Gastrocnemius medialis (tissue), 4 donors: ENCODE data around the gene TOP2B. TPM values are rescaled to one million over a fixed set of nuclear protein-coding genes. Genes with fewer than 3 reads are reported as not detected.

Experiments
- ATAC-seq, 2 donors: fragments of 150-250 bp; one replicate each; pipeline ENCODE4 v1.9.1; 2016
- DNase-seq, 2 donors: peaks; one replicate each; pipeline ENCODE4 v3.0.0-alpha.2; 2019
- H3K27ac ChIP-seq, 4 donors: fragments of 200-600 bp; sonication (generic); 1 replicate in 1 of 4; 2 replicates in 3 of 4; pipeline ENCODE4 v1.5.1; 2016 to 2018; ENCODE audit warnings: mild to moderate bottlenecking in 2 of 4, moderate library complexity in 1 of 4
- H3K27me3 ChIP-seq, 3 donors: fragments of 200-600 bp; sonication (generic) in 2 of 3; 1 replicate in 1 of 3; 2 replicates in 2 of 3; pipeline versions ENCODE4 v1.5.1 to v1.6.0; 2016 to 2019; ENCODE audit warnings: mild to moderate bottlenecking in 1 of 3, moderate library complexity in 1 of 3
- H3K36me3 ChIP-seq, 2 donors: fragments of 200-600 bp; sonication (generic) in 1 of 2; one replicate each; pipeline ENCODE4 v1.5.1; 2017 to 2018
- H3K4me1 ChIP-seq, 2 donors: fragments of 200-600 bp; sonication (generic) in 1 of 2; one replicate each; pipeline ENCODE4 v1.5.1; 2016 to 2017; ENCODE audit warnings: mild to moderate bottlenecking in 2 of 2
- H3K4me3 ChIP-seq, 4 donors: fragments of 200-600 bp; sonication (generic) in 3 of 4; 1 replicate in 1 of 4; 2 replicates in 3 of 4; pipeline ENCODE4 v1.5.1; 2016 to 2019; ENCODE audit warnings: mild to moderate bottlenecking in 2 of 4
- H3K9me3 ChIP-seq, 3 donors: fragments of 200-600 bp; sonication (generic) in 2 of 3; 1 replicate in 1 of 3; 2 replicates in 2 of 3; pipeline ENCODE4 v1.5.1; 2016 to 2019
- POLR2A ChIP-seq, 2 donors: fragments of 450-650 bp; IDR thresholded peaks; one replicate each; pipeline ENCODE4 v1.6.1; 2017; ENCODE audit warnings: antibody characterized with exemption in 2 of 2, mild to moderate bottlenecking in 2 of 2, moderate library complexity in 2 of 2
- in situ Hi-C, 4 donors: fragments of 200-750 bp; cut with MboI; loops; one replicate each; pipeline versions ENCODE4 v1.15.0 to v1.8.0; 2017; ENCODE audit warnings: low sequenced_read_pairs in 4 of 4
- intact Hi-C: fragments of 100-400 bp; cut with DNase I; formaldehyde crosslinking; loops from one replicate; pipeline ENCODE4 v1.15.1; 2023; ENCODE audit warnings: low total_unique reads
- total RNA-seq, 4 donors: library from RNA; depleted of rRNA; stranded (reverse); fragments of >200 nt; gene quantifications; one replicate each; pipeline versions ENCODE4 v1.1.0 to v1.2.3, GENCODE V29; 2016
- TF ChIP-seq, protein P1 (sequence below), 5 experiments: fragments of 450-650 bp in 3 of 5; fragments of 200-600 bp in 2 of 5; sonication (generic) in 2 of 5; IDR thresholded peaks in 4 of 5; conservative IDR thresholded peaks in 1 of 5; 1 replicate in 4 of 5; 2 replicates in 1 of 5; pipeline ENCODE4 v1.5.1; 2016 to 2019; ENCODE audit warnings: antibody characterized with exemption in 5 of 5, mild to moderate bottlenecking in 3 of 5, moderate library complexity in 3 of 5

Gene TOP2B
- total RNA-seq, 4 donors from 2014 or later, result 56.1 to 81.5 (median 64.7) TPM

GRCh38 chr3:25690768-25691533, 26.2 kb upstream of the TOP2B start:
- no peak overlapping the region for H3K27ac ChIP-seq
- in situ Hi-C loops, result no loop called here

DNA sequence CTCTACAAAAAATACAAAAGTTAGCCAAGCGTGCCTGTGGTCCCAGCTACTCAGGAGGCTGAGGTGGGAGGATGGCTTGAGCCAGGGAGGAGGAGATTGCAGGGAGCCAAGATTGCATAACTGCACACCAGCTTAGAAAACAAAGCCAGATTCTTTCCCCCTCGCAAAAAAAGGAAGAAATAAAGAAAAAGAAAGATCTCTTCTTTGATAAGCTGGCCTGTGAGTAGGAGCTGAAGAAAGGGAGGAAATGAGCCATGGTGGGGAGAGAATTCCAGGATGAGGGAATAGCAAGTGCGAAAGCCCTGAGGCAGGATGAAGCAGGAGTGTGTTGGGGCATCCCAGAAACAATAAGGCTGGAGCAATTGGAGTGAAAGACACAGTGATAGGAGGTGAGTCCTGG, 24.5 kb upstream of the TOP2B start:
- H3K9me3 ChIP-seq, result no peaks in the 10 kb centered on the region
- no peaks in the 10 kb centered on the region for H3K36me3 ChIP-seq
- in situ Hi-C loops, result no loop called here
- DNase-seq, result no peak
- no peaks in the 10 kb centered on the region for H3K4me1 ChIP-seq
- H3K27ac ChIP-seq, result no peak overlapping the region
- H3K27me3 ChIP-seq, result no peaks in the 10 kb centered on the region
- TF ChIP-seq, protein P1, sequence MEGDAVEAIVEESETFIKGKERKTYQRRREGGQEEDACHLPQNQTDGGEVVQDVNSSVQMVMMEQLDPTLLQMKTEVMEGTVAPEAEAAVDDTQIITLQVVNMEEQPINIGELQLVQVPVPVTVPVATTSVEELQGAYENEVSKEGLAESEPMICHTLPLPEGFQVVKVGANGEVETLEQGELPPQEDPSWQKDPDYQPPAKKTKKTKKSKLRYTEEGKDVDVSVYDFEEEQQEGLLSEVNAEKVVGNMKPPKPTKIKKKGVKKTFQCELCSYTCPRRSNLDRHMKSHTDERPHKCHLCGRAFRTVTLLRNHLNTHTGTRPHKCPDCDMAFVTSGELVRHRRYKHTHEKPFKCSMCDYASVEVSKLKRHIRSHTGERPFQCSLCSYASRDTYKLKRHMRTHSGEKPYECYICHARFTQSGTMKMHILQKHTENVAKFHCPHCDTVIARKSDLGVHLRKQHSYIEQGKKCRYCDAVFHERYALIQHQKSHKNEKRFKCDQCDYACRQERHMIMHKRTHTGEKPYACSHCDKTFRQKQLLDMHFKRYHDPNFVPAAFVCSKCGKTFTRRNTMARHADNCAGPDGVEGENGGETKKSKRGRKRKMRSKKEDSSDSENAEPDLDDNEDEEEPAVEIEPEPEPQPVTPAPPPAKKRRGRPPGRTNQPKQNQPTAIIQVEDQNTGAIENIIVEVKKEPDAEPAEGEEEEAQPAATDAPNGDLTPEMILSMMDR (IDR thresholded peaks at IDR 0.05 in 4 of 5, conservative IDR thresholded peaks at IDR 0.05 in 1 of 5), result no peak
- TF ChIP-seq POLR2A (IDR thresholded peaks at IDR 0.05), result no peak
- intact Hi-C loops, result no loop called here
- ATAC-seq, result no peak
- H3K4me3 ChIP-seq, result no peak overlapping the region

More at GRCh38 chr3:25690768-25691533, 26.2 kb upstream of the TOP2B start:
- DNase-seq (no peak), ATAC-seq (no peak)
- H3K4me3 ChIP-seq, result no peak overlapping the region
- no peaks in the 10 kb centered on the region for H3K4me1 ChIP-seq
- no peaks in the 10 kb centered on the region for H3K9me3 ChIP-seq
- intact Hi-C loops, result no loop called here
- no peaks in the 10 kb centered on the region for H3K27me3 ChIP-seq
- TF ChIP-seq, protein P1 (IDR thresholded peaks at IDR 0.05 in 4 of 5, conservative IDR thresholded peaks at IDR 0.05 in 1 of 5), result no peak
- TF ChIP-seq POLR2A (IDR thresholded peaks at IDR 0.05), result no peak
- H3K36me3 ChIP-seq, result no peaks in the 10 kb centered on the region

DNA sequence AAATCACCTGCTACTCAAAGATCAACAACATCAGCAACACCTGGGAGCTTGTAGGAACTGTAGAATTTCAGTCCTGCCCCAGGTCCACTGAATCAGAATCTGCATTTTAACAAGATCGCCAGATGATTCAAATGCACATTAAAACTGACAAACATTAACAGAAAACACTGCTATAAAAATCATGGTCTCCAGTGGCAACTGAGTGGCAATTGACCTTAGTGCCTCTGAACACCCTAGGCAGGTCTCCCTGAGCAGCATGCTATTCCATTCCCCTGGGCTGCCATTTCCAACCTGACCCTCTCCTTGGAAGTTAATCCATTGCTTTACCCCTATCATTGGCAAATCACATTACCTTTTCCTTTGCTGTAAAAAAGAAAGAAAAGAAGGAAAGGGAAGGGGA, 23.0 kb upstream of the TOP2B start:
- Histone ChIP-seq H3K4me1 (no peaks in the 10 kb centered on the region), H3K4me3 (no peak overlapping the region), H3K36me3 (no peaks in the 10 kb centered on the region), H3K27ac (no peak overlapping the region), H3K9me3 (no peaks in the 10 kb centered on the region), H3K27me3 (no peaks in the 10 kb centered on the region)
- intact Hi-C loops (no loop called here), in situ Hi-C loops (no loop called here)
- TF ChIP-seq, protein P1 (IDR thresholded peaks at IDR 0.05 in 4 of 5, conservative IDR thresholded peaks at IDR 0.05 in 1 of 5), result no peak
- no peak for TF ChIP-seq POLR2A (IDR thresholded peaks at IDR 0.05)
- ATAC-seq (no peak), DNase-seq (no peak)

GRCh38 chr3:25686766-25687165, 22.1 kb upstream of the TOP2B start:
- intact Hi-C loops, result no loop called here
- no peak overlapping the region for H3K27ac ChIP-seq
- in situ Hi-C loops, result no loop called here
- no peaks in the 10 kb centered on the region for H3K36me3 ChIP-seq
- ATAC-seq (no peak), DNase-seq (no peak)
- no peaks in the 10 kb centered on the region for H3K27me3 ChIP-seq
- no peak for TF ChIP-seq POLR2A (IDR thresholded peaks at IDR 0.05)
- TF ChIP-seq, protein P1 (IDR thresholded peaks at IDR 0.05 in 4 of 5, conservative IDR thresholded peaks at IDR 0.05 in 1 of 5), result no peak
- no peak overlapping the region for H3K4me3 ChIP-seq
- no peaks in the 10 kb centered on the region for H3K9me3 ChIP-seq
- no peaks in the 10 kb centered on the region for H3K4me1 ChIP-seq
